Coronary artery (tissue), 2 donors: ENCODE results near the gene CDK2AP2.

ENCODE experiments used
- DNase-seq: peaks from one replicate; pipeline ENCODE4 v3.0.0-alpha.2; 2017; ENCODE audit warnings: low spot score
- H3K27ac ChIP-seq, 2 donors: fragments of 200-600 bp; sonication (generic); one replicate each; pipeline ENCODE4 v1.5.1; 2016 to 2019
- H3K4me3 ChIP-seq: fragments of 200-600 bp; sonication (generic); 2 replicates; pipeline ENCODE4 v1.5.1; 2016; ENCODE audit warnings: mild to moderate bottlenecking, moderate library complexity
- CTCF ChIP-seq: fragments of 200-600 bp; sonication (generic); IDR thresholded peaks from one replicate; pipeline ENCODE4 v1.5.1; 2019; ENCODE audit warnings: antibody characterized with exemption

CDK2AP2 gene

DNA sequence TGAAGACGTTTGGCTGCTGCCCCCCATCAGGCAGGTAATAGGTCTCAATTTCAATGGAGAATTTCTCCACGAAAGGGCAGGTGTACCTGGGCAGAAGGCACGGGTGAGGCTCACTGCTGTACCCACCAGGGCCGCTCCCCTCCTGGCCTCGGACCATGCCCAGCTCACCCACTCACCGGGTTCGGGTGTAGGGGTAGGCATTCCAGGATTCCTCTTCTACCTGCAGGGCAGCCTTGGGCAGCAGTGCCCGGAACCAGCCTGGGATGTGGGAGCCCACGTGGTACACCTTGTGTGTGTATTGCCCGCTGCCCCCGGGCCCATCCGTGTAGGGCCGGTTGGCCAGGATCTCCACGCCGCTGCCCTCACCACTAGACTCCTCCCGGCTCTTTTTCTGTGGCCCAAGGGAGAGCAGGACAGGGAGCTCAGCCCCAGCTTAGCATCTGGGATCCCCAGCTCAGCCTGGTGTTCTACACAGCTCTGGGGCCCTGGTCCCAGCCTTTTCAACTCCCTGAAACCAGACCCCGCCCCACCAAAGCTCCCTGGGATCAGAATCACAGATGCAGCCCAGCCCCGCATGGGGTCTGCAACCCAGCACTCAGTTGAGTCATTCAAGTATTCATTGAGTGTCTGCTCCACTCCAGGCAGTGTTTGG lies 5.5 kb downstream of the CDK2AP2 start:
- TF ChIP-seq CTCF, result no peak
- no peak for DNase-seq
- H3K4me3 ChIP-seq, result no peak overlapping the region
- no peak overlapping the region for H3K27ac ChIP-seq

- H3K27ac ChIP-seq, result no peak overlapping the region
- no peak for DNase-seq
- no peak for TF ChIP-seq CTCF
These were observed 6.1 kb downstream of the CDK2AP2 start for GRCh38 chr11:67501854-67502253.

DNA sequence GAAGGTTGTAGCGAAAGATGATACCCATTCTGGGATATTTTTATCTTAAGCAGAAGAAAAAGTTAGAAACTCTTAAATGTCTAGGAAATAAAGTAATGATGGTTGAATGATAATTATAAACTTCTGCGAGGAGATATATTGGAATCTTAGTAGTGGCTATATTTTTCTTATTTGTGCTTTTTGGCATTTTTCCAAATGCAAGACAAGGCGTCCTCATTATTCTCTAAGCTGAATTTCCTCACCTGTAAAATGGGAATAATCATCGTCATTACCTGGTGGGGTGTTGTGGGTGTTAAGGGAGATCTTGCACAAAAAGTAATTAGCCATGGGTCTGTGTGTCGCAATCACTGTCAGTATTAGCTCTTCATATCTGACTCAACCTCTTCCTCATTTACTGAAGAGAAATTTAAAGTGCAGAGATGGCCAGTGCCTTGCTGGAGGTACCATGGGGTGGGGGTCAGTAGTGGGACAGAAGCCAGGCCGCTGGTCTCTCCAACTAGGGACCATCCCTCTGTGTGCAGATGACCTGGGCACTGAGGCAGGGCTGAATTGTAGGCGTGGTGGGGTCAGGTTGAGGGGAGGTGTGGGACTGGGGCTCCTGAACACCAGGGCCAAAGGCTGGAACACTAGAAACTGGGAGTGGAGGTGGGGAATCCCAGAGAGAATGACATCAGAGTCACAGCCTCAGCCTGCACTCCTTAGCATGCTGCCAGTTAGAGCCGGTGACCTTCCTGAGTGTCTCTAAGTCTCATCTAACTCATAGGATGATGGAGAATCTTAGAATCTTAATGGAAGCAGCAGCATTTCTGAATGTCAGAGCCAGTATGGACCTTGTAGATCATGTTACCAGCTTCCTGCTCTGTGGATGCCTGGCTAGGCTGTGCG lies 6.9 kb downstream of the CDK2AP2 start:
- Histone ChIP-seq H3K27ac (no peak overlapping the region), H3K4me3 (no peak overlapping the region)
- DNase-seq, result no peak
- TF ChIP-seq CTCF, result no peak

More at GRCh38 chr11:67501854-67502253, 6.1 kb downstream of the CDK2AP2 start:
- no peak overlapping the region for H3K4me3 ChIP-seq

GRCh38 chr11:67500484-67500821 lies 7.5 kb downstream of the CDK2AP2 start:
- Histone ChIP-seq H3K4me3 (no peak overlapping the region), H3K27ac (no peak overlapping the region)
- no peak for TF ChIP-seq CTCF
- DNase-seq, result no peak

DNA sequence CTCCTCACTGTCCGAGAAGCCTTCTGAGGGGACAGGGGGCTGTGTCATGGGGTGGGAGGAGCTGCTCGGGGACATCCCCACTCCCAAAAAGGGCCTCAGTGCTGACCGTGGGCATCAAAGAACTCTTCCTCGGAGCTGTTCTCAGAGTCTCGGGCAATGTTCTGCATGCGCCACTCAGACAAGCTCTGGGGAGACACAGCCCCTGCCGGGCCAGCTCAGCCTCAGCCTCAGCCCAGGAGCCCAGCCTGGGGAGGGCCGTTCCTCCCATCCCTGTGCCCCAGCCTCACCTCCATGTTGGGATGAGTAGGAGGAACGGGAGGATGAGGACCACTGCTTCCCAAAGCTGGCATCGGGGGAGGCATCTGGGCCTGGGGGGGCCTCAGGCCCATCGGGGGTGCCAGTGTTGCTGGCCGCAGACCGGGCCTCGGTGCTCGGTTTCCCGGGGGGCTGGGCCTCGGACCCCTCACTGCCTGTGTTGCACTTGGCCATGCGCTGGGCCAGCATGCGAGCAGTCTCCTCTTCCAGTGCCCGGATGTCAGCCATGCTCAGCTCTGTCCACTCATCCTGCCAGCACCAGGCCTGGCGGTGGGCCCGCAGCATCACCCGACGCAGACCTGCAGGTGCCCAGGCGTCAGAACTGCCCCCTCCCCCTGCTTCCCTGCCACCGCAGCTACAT lies 8.0 kb downstream of the CDK2AP2 start:
- no peak for TF ChIP-seq CTCF
- Histone ChIP-seq H3K4me3 (no peak overlapping the region), H3K27ac (no peak overlapping the region)
- no peak for DNase-seq

DNA sequence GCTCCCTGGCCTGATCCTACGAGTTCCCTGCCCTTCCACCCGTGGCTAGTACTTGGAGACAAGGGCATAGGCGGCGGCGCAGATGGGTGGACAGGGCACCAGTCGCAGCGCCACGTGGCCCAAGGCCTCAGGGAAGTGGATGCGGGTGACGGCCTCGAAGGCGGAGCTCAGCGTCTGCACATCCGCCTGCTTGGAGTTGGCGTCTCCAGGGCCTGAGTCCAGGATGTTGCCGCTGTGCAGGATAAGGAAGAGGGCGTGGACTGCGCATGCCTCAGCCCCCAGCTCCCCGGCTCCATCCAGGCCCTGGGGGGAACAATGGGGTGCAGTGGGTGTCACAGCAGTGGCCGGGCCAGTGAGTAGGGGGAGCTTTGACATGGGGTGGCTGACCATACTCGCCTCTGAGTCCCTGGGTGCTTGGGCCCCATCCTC lies 9.4 kb downstream of the CDK2AP2 start:
- no peak overlapping the region for H3K27ac ChIP-seq
- no peak overlapping the region for H3K4me3 ChIP-seq
- DNase-seq, result no peak
- TF ChIP-seq CTCF, result no peak
